GM18505 (cell line): ENCODE measurements around the gene OLIG1.

ENCODE experiments used
- ATAC-seq: cut with Tn5 transposase; IDR thresholded peaks from one replicate; pipeline ENCODE4 v1.9.1; 2021; ENCODE audit not compliant: unreplicated experiment
- POLR2A ChIP-seq: IDR thresholded peaks from 4 replicates; pipeline ENCODE4 v1.6.1; 2011; ENCODE audit warnings: borderline replicate concordance; ENCODE audit not compliant: insufficient read depth, insufficient read length; ENCODE audit errors: extremely low read depth

Gene OLIG1

GRCh38 chr21:33111577-33111976 is 41.6 kb downstream of the OLIG1 start:
- no peak for TF ChIP-seq POLR2A

GRCh38 chr21:33112151-33112550 is 42.2 kb downstream of the OLIG1 start:
- no peak for TF ChIP-seq POLR2A
- ATAC-seq: no peak

More at GRCh38 chr21:33111577-33111976, 41.6 kb downstream of the OLIG1 start:
- no peak for ATAC-seq

- no peak for TF ChIP-seq POLR2A
- no peak for ATAC-seq
Observed at GRCh38 chr21:33112681-33113080, 42.7 kb downstream of the OLIG1 start.

- no peak for TF ChIP-seq POLR2A
- ATAC-seq: no peak
Observed at GRCh38 chr21:33113131-33113530, 43.2 kb downstream of the OLIG1 start.

GRCh38 chr21:33114276-33114675 is 44.3 kb downstream of the OLIG1 start:
- no peak for ATAC-seq
- TF ChIP-seq POLR2A: no peak

GRCh38 chr21:33115631-33116510 is 45.9 kb downstream of the OLIG1 start:
- ATAC-seq: no peak
- TF ChIP-seq POLR2A: no peak

GRCh38 chr21:33116676-33117075 is 46.7 kb downstream of the OLIG1 start:
- no peak for TF ChIP-seq POLR2A
- ATAC-seq: no peak

DNA sequence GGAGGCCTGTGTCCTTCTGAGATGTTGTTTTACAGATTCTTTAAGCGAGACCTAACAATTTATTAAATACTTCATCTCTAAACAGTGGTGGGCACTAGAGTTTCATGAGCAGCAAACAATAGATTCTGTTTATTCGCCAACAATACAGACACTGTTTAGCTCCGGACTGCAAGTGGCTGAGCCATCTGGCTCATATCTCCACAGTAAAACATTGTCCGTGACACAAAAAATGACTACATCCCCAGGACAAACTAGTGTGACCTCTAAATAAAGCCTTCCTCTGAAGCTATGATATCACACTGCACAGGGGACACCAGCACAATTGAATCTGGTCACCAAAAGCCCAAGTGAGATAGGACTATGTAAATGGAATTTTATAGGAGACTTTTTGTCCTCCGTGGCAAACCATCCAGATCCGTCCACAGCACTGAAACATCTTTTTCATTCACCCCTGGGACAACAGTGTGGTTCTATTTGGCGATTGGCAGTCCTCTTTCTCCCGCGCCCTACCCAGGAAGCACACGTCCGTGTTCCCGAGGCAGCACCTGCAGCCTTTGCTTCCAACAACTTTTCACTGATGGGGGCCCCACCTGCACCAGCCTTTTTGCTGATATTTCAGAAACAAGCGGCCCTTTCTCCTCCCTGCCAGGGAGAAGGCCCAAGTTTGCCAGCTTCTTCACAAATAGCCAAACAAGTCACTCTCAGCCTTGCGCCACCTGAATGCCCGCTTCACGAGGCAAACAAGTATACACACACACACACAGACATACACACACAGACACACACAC is 47.4 kb downstream of the OLIG1 start:
- no peak for ATAC-seq
- TF ChIP-seq POLR2A: no peak
